ENCODE data around the gene NXN. TPM values are rescaled to one million over a fixed set of nuclear protein-coding genes. Genes with fewer than 3 reads are reported as not detected.

NXN gene
- total RNA-seq, 6 donors from 2014 or later, result 32.4 to 63.1 (median 52.2) TPM

DNA sequence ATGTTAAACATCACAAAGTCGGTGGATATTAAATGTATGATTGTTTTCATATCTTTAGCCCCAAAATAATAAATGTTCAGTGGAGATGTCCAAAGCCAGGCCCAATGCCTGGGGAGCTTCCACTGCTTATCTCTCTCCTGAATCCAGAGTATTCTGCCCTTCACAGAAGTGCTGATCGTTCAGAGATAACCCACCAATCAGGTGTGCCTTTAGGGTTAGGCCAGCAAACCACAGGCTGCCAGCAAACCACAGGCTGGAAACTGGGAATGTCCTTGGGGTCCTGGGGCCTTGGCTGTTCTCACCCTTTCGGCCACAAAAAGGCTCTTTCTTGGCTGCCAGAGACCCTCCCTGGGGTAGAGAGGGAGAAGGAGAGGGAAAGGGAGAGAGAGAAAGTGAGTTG lies 33.9 kb downstream of the NXN start:
- no peak overlapping the region for H3K27ac ChIP-seq
- WGBS, 2 donors, result 75 to 77% methylated on average over 3 of the region's 3 CpGs
- no peaks in the 10 kb centered on the region for H3K27me3 ChIP-seq
- H3K4me1 ChIP-seq, result no peaks in the 10 kb centered on the region
- no peak for DNase-seq
- TF ChIP-seq POLR2A (IDR thresholded peaks at IDR 0.05), result no peak
- TF ChIP-seq, protein P1, sequence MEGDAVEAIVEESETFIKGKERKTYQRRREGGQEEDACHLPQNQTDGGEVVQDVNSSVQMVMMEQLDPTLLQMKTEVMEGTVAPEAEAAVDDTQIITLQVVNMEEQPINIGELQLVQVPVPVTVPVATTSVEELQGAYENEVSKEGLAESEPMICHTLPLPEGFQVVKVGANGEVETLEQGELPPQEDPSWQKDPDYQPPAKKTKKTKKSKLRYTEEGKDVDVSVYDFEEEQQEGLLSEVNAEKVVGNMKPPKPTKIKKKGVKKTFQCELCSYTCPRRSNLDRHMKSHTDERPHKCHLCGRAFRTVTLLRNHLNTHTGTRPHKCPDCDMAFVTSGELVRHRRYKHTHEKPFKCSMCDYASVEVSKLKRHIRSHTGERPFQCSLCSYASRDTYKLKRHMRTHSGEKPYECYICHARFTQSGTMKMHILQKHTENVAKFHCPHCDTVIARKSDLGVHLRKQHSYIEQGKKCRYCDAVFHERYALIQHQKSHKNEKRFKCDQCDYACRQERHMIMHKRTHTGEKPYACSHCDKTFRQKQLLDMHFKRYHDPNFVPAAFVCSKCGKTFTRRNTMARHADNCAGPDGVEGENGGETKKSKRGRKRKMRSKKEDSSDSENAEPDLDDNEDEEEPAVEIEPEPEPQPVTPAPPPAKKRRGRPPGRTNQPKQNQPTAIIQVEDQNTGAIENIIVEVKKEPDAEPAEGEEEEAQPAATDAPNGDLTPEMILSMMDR (IDR thresholded peaks at IDR 0.05), result no peak
- no peak for TF ChIP-seq POLR2AphosphoS5 (IDR thresholded peaks at IDR 0.05)
- no peak for TF ChIP-seq EP300 (IDR thresholded peaks at IDR 0.05)
- no peak overlapping the region for H3K4me3 ChIP-seq
- no peak for ATAC-seq (ENCODE audit: low FRiP score in 2 of 2)
- peaks cover 0 to 6% (median 0%) of the 10 kb centered on the region in 4 donors for H3K36me3 ChIP-seq
- no peaks in the 10 kb centered on the region for H3K9me3 ChIP-seq

DNA sequence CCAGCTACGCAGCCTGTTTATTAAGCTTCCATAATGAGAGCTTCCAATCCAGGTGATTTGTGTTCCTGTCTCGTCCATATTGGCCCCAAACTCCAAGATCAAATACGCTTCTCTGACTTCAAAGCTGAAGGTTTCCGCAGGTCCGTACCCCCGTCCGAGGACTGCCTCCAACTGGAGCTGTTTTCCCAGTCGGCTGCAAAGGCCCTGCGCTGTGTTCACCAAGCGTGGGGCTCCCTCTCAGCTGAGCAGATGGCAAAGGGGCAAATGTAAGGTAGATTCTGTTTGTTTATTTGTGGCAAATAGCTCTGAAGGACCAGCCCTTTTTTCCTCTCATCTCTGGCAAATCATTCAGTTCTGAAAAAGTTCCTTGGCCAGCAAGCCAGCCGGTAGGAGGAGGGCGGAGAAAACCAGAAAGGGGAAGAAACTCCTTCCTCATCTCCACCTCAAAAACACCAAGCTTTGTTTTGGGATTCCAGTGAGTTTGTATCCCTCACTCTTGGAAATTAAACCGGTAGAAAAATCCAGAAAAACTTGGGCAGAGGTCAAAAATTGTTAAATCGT lies 35.2 kb downstream of the NXN start:
- Histone ChIP-seq H3K4me3 (no peak overlapping the region), H3K9me3 (no peaks in the 10 kb centered on the region), H3K27me3 (no peaks in the 10 kb centered on the region), H3K36me3 (peaks cover 0 to 6% (median 0%) of the 10 kb centered on the region in 4 donors), H3K27ac (no peak overlapping the region), H3K4me1 (no peaks in the 10 kb centered on the region)
- ATAC-seq (ENCODE audit: low FRiP score in 2 of 2) (peak in 1 of 2 donors; percentile 49), DNase-seq (no peak)
- TF ChIP-seq POLR2AphosphoS5 (IDR thresholded peaks at IDR 0.05) (no peak), POLR2A (IDR thresholded peaks at IDR 0.05) (no peak), EP300 (IDR thresholded peaks at IDR 0.05) (no peak)
- TF ChIP-seq, protein P1 (IDR thresholded peaks at IDR 0.05), result no peak
- WGBS, 2 donors, result 72 to 82% methylated on average over 14 of the region's 14 CpGs

DNA sequence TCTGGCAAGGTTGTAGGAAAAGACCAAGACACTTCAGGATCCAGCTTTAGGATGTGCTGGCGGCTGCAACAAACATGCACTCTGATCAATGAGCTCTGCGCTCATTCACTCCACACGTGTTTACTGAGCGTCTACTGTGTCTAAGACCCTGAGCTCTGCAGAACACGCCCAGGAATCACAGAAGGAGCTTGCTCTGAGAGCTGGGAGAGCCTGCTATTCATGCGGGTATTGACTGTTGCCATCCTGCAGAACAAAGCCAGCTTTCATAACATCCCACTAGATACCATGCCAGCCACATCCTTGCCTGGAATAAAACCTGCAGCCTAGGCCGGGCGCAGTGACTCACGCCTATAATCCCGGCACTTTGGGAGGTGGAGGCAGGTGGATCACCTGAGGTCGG lies 44.1 kb downstream of the NXN start:
- Histone ChIP-seq H3K9me3 (no peaks in the 10 kb centered on the region), H3K27me3 (no peaks in the 10 kb centered on the region), H3K4me1 (peaks cover 10 to 25% (median 18%) of the 10 kb centered on the region in 4 donors), H3K27ac (no peak overlapping the region), H3K4me3 (no peak overlapping the region), H3K36me3 (no peaks in the 10 kb centered on the region)
- DNase-seq, result no peak
- no peak for ATAC-seq (ENCODE audit: low FRiP score in 2 of 2)
- TF ChIP-seq POLR2AphosphoS5 (IDR thresholded peaks at IDR 0.05) (no peak), EP300 (IDR thresholded peaks at IDR 0.05) (no peak), POLR2A (IDR thresholded peaks at IDR 0.05) (no peak)
- TF ChIP-seq, protein P1 (IDR thresholded peaks at IDR 0.05), result no peak
- WGBS, 2 donors, result 92% methylated on average over 10 to 11 of the region's 11 CpGs

DNA sequence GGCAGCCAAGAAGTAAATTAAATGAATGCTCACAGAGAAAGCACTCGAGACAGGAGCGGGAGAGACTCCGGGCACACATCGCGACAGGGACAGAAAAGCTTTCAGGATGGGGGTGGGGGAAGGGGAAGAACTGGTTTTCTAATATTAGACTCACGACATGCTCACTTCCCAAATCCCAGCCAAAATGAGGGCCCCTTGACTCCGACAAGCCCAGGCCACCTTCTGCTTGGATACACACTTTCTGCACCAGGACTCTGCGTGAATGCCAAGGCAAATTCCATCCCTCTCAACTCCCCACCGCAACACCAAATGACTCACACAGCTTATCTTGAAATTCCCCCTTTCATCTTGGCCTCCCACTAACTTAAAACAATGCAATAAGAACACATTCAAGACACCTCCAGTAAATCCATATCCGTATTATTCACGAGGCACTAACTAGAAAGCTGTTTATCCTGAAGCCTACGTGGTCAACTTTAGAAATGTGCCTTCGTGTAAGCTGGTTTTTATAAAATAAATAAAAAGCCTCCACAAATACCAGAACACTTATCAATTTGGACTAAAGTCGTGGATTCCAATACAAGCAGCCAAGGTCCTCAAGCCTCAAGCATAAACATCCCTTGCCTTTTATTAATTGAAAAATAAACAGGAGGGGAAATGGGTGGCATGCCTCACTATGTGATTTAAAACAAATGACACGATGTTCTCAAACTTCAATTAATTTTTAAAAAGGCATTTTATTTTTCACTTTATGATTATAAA lies 46.1 kb downstream of the NXN start:
- Histone ChIP-seq H3K36me3 (no peaks in the 10 kb centered on the region), H3K4me1 (peaks cover 15 to 41% (median 26%) of the 10 kb centered on the region in 4 donors), H3K27me3 (no peaks in the 10 kb centered on the region), H3K9me3 (no peaks in the 10 kb centered on the region), H3K4me3 (no peak overlapping the region), H3K27ac (peak overlapping the region; percentile 81 to 87 (median 82))
- TF ChIP-seq POLR2AphosphoS5 (IDR thresholded peaks at IDR 0.05), result peak; percentile 65 to 71
- TF ChIP-seq POLR2A (IDR thresholded peaks at IDR 0.05), result no peak
- peak in 3 of 4 donors; percentile 16 to 89 (median 78) for TF ChIP-seq EP300 (IDR thresholded peaks at IDR 0.05)
- WGBS, 2 donors, result 23 to 25% methylated on average over 15 of the region's 15 CpGs
- DNase-seq (peak in 1 of 2 donors; percentile 90), ATAC-seq (ENCODE audit: low FRiP score in 2 of 2) (peak; percentile 74 to 93)

DNA sequence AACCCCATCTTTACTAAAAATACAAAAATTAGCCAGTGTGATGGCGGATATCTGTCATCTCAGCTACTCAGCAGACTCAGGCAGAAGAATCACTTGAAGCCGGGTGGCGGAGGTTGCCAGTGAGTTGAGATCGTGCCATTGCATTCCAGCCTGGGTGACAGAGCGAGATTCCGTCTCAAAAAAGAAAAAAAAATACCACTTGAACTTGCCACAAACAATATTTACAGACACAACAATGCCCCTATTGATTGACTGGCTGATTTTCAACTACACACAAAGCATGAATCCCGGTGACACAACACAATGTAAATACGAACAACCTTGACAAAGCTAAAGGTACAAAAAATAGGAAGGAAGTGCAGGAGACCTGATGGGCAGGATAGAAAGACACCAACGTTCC lies 49.3 kb downstream of the NXN start:
- no peaks in the 10 kb centered on the region for H3K36me3 ChIP-seq
- TF ChIP-seq EP300 (IDR thresholded peaks at IDR 0.05) (no peak), POLR2A (IDR thresholded peaks at IDR 0.05) (no peak)
- TF ChIP-seq, protein P1 (IDR thresholded peaks at IDR 0.05), result no peak
- H3K27ac ChIP-seq, result peak overlapping the region in 2 of 4 donors; percentile 15
- 54 to 76% methylated on average over 9 of the region's 9 CpGs for WGBS, 2 donors
- no peak overlapping the region for H3K4me3 ChIP-seq
- peaks cover 31 to 58% (median 45%) of the 10 kb centered on the region in 4 donors for H3K4me1 ChIP-seq
- DNase-seq (no peak), ATAC-seq (ENCODE audit: low FRiP score in 2 of 2) (no peak)
- H3K27me3 ChIP-seq, result no peaks in the 10 kb centered on the region
- no peaks in the 10 kb centered on the region for H3K9me3 ChIP-seq

Measured in upper lobe of left lung (tissue), 6 donors.